MCF 10A (cell line): ENCODE data around the gene HOXB8. TPM values are rescaled to one million over a fixed set of nuclear protein-coding genes. Genes with fewer than 3 reads are reported as not detected.

Experiments
- BruUV-seq: library from RNA; stranded (reverse); fragments of 400-500 nt; replicated peaks from 2 replicates; lab custom pipeline; 2021; lab: Mats Ljungman, UMichigan
- CTCF ChIA-PET: fragments of 300-600 bp; sonication (Branson Sonifier 250); formaldehyde crosslinking; extraction: SDS; loops from one replicate; lab custom pipeline; 2021; ENCODE audit warnings: antibody characterized with exemption, inconsistent platforms; lab: Yijun Ruan, JAX
- POLR2A ChIA-PET: fragments of 300-600, 350-650 bp; sonication (Branson Sonifier 250); formaldehyde crosslinking; extraction: SDS; loops from one replicate; lab custom pipeline; 2020; ENCODE audit warnings: antibody characterized with exemption, inconsistent platforms; lab: Yijun Ruan, JAX
- DNase-seq: peaks from one replicate; pipeline ENCODE4 v3.0.0-alpha.2; 2018; ENCODE audit not compliant: unreplicated experiment
- H3K27ac Mint-ChIP-seq: one replicate; pipeline ENCODE4 v1.8.0; 2022; ENCODE audit warnings: mild to moderate bottlenecking, low read depth, mixed read lengths; ENCODE audit not compliant: unreplicated experiment
- H3K27me3 Mint-ChIP-seq: one replicate; pipeline ENCODE4 v1.8.0; 2022; ENCODE audit warnings: mixed read lengths; ENCODE audit not compliant: insufficient read depth, unreplicated experiment
- H3K36me3 Mint-ChIP-seq: one replicate; pipeline ENCODE4 v1.8.0; 2022; ENCODE audit warnings: mild to moderate bottlenecking, moderate library complexity, mixed read lengths; ENCODE audit not compliant: insufficient read depth, unreplicated experiment
- H3K4me1 Mint-ChIP-seq: one replicate; pipeline ENCODE4 v1.8.0; 2022; ENCODE audit warnings: mixed read lengths; ENCODE audit not compliant: insufficient read depth, unreplicated experiment
- H3K4me3 Mint-ChIP-seq: one replicate; pipeline ENCODE4 v1.8.0; 2022; ENCODE audit warnings: mild to moderate bottlenecking, moderate library complexity, mixed read lengths; ENCODE audit not compliant: unreplicated experiment
- H3K9me3 Mint-ChIP-seq: one replicate; pipeline ENCODE4 v1.8.0; 2022; ENCODE audit warnings: mixed read lengths; ENCODE audit not compliant: unreplicated experiment
- CTCF ChIP-seq: fragments of 200-600 bp; IDR thresholded peaks from one replicate; pipeline ENCODE4 v1.8.0; 2022; ENCODE audit warnings: antibody characterized with exemption, mild to moderate bottlenecking; ENCODE audit not compliant: unreplicated experiment
- intact Hi-C: fragments of 100-400 bp; cut with micrococcal nuclease; formaldehyde crosslinking; loops from 2 replicates; pipeline ENCODE4 v1.14.1; 2022
- total RNA-seq: library from RNA; stranded (reverse); gene quantifications from 2 replicates; pipeline ENCODE4 v1.2.3, GENCODE V29; 2022

HOXB8 gene
- total RNA-seq, 1 experiment from 2014 or later = not detected

GRCh38 chr17:48613862-48614694 is 1.0 kb downstream of the HOXB8 start:
- BruUV-seq = no TSS peak

GRCh38 chr17:48612854-48613691 is 2.0 kb downstream of the HOXB8 start:
- H3K4me1 Mint-ChIP-seq = peaks cover 4% of the 10 kb centered on the region
- no TSS peak for BruUV-seq
- no peak for TF ChIP-seq CTCF
- no peak for DNase-seq
- H3K9me3 Mint-ChIP-seq = no peaks in the 10 kb centered on the region
- intact Hi-C loops = no loop called here
- no peak overlapping the region for H3K4me3 Mint-ChIP-seq
- no peak overlapping the region for H3K27ac Mint-ChIP-seq
- CTCF ChIA-PET = interaction anchor here (0.6 kb wide), 2 partner anchors 362 to 739 kb away, joined by 3 to 4 read pairs; no protein-coding TSS in a partner anchor
- POLR2A ChIA-PET = no interaction called here
- peaks cover 98% of the 10 kb centered on the region for H3K27me3 Mint-ChIP-seq
- H3K36me3 Mint-ChIP-seq = no peaks in the 10 kb centered on the region

More at GRCh38 chr17:48613862-48614694, 1.0 kb downstream of the HOXB8 start:
- no peak for DNase-seq
- intact Hi-C loops = no loop called here
- ChIA-PET POLR2A (no interaction called here), CTCF (interaction anchor here (0.8 to 0.9 kb wide), 2 partner anchors 8 to 277 kb away, joined by 3 to 4 read pairs; no protein-coding TSS in a partner anchor)
- Mint-ChIP-seq H3K9me3 (no peaks in the 10 kb centered on the region), H3K4me1 (peaks cover 4% of the 10 kb centered on the region), H3K27ac (no peak overlapping the region), H3K36me3 (no peaks in the 10 kb centered on the region), H3K27me3 (peaks cover 98% of the 10 kb centered on the region), H3K4me3 (no peak overlapping the region)
- TF ChIP-seq CTCF = no peak

GRCh38 chr17:48612456-48612853 is 2.6 kb downstream of the HOXB8 start:
- no peak for DNase-seq
- H3K36me3 Mint-ChIP-seq = no peaks in the 10 kb centered on the region
- H3K27ac Mint-ChIP-seq = no peak overlapping the region
- no peak overlapping the region for H3K4me3 Mint-ChIP-seq
- H3K9me3 Mint-ChIP-seq = no peaks in the 10 kb centered on the region
- no peak for TF ChIP-seq CTCF
- no TSS peak for BruUV-seq
- intact Hi-C loops = no loop called here
- peaks cover 4% of the 10 kb centered on the region for H3K4me1 Mint-ChIP-seq
- H3K27me3 Mint-ChIP-seq = peaks cover 98% of the 10 kb centered on the region
- CTCF ChIA-PET = interaction anchor here (0.6 kb wide), 2 partner anchors 362 to 738 kb away, joined by 3 to 4 read pairs; no protein-coding TSS in a partner anchor
- POLR2A ChIA-PET = no interaction called here
